CD14-positive monocyte (primary cell): ENCODE data around the gene SMCO3. TPM values are rescaled to one million over a fixed set of nuclear protein-coding genes. Genes with fewer than 3 reads are reported as not detected.

Experiments used
- DNase-seq, 3 donors: peaks; one replicate each; pipeline ENCODE4 v3.0.0-alpha.2; 2011 to 2022
- H2AFZ ChIP-seq: 2 replicates; pipeline ENCODE4 v1.6.0; 2012; ENCODE audit warnings: mild to moderate bottlenecking, low read depth, low read length, inconsistent platforms; ENCODE audit not compliant: insufficient read depth, poor library complexity, severe bottlenecking
- H3K27ac ChIP-seq, 2 donors: 1 replicate in 1 of 2; 2 replicates in 1 of 2; pipeline ENCODE4 v1.5.1; 2012 to 2013; ENCODE audit warnings: low read length in 2 of 2, control low read depth in 1 of 2, inconsistent platforms in 1 of 2, low read depth in 1 of 2, mild to moderate bottlenecking in 1 of 2
- H3K27me3 ChIP-seq, 2 donors: one replicate each; pipeline versions ENCODE4 v1.6.0 to v1.6.1; 2011 to 2013; ENCODE audit warnings: low read length in 2 of 2; ENCODE audit not compliant: control insufficient read depth in 2 of 2, insufficient read depth in 2 of 2
- H3K36me3 ChIP-seq, 2 donors: replicated peaks in 1 of 2; 1 replicate in 1 of 2; 2 replicates in 1 of 2; pipeline versions ENCODE4 v1.5.1 to v1.6.1; 2012 to 2013; ENCODE audit warnings: low read length in 2 of 2, control low read depth in 1 of 2, inconsistent platforms in 1 of 2, mild to moderate bottlenecking in 1 of 2; ENCODE audit not compliant: insufficient read depth in 2 of 2, control insufficient read depth in 1 of 2
- H3K4me1 ChIP-seq, 2 donors: 1 replicate in 1 of 2; 2 replicates in 1 of 2; pipeline versions ENCODE4 v1.5.1 to v1.6.1; 2012 to 2013; ENCODE audit warnings: low read length in 2 of 2, control low read depth in 1 of 2, inconsistent platforms in 1 of 2, mild to moderate bottlenecking in 1 of 2, moderate library complexity in 1 of 2; ENCODE audit not compliant: insufficient read depth in 2 of 2, control insufficient read depth in 1 of 2
- H3K4me2 ChIP-seq: replicated peaks from 2 replicates; pipeline ENCODE3; 2012; ENCODE audit warnings: low read length, moderate library complexity, mild to moderate bottlenecking; ENCODE audit not compliant: poor library complexity, severe bottlenecking; ENCODE audit errors: extremely low read depth
- H3K4me3 ChIP-seq, 3 experiments: fragments of 200-600 bp in 1 of 3; sonication (generic) in 1 of 3; replicated peaks in 1 of 3; 1 replicate in 2 of 3; 2 replicates in 1 of 3; pipeline ENCODE4 v1.5.1; 2011 to 2013; ENCODE audit warnings: low read length in 3 of 3, mild to moderate bottlenecking in 3 of 3, control low read depth in 2 of 3, low read depth in 2 of 3, inconsistent platforms in 1 of 3, moderate library complexity in 1 of 3
- H3K79me2 ChIP-seq: 2 replicates; pipeline ENCODE4 v1.6.0; 2012; ENCODE audit warnings: mild to moderate bottlenecking, control low read depth, inconsistent platforms, low read length, moderate library complexity; ENCODE audit not compliant: insufficient read depth
- H3K9ac ChIP-seq: 2 replicates; pipeline ENCODE4 v1.6.0; 2017; ENCODE audit warnings: low read length, mild to moderate bottlenecking; ENCODE audit not compliant: insufficient read depth, poor library complexity, severe bottlenecking
- H3K9me3 ChIP-seq, 2 donors: replicated peaks in 1 of 2; 1 replicate in 1 of 2; 2 replicates in 1 of 2; pipeline versions ENCODE4 v1.5.1 to v1.6.1; 2012 to 2013; ENCODE audit warnings: low read length in 2 of 2, control low read depth in 1 of 2; ENCODE audit not compliant: control insufficient read depth in 1 of 2, insufficient read depth in 1 of 2
- H4K20me1 ChIP-seq: 2 replicates; pipeline ENCODE4 v1.6.0; 2012; ENCODE audit warnings: mild to moderate bottlenecking, low read length, control low read depth, moderate library complexity; ENCODE audit not compliant: insufficient read depth
- H3K27ac Mint-ChIP-seq, 7 donors: one replicate each; pipeline ENCODE4 v1.8.0; 2020; ENCODE audit warnings: mild to moderate bottlenecking in 7 of 7, mixed read lengths in 7 of 7, moderate library complexity in 6 of 7, inconsistent platforms in 2 of 7
- H3K27me3 Mint-ChIP-seq, 3 donors: one replicate each; pipeline ENCODE4 v1.8.0; 2021 to 2022; ENCODE audit warnings: low read depth in 3 of 3, mild to moderate bottlenecking in 3 of 3, mixed read lengths in 3 of 3, moderate library complexity in 3 of 3, inconsistent platforms in 1 of 3
- H3K36me3 Mint-ChIP-seq, 2 donors: one replicate each; pipeline ENCODE4 v1.8.0; 2020; ENCODE audit warnings: mixed read lengths in 2 of 2, inconsistent platforms in 1 of 2, mild to moderate bottlenecking in 1 of 2
- H3K4me1 Mint-ChIP-seq: one replicate; pipeline ENCODE4 v1.8.0; 2020; ENCODE audit warnings: mild to moderate bottlenecking, mixed read lengths
- H3K4me3 Mint-ChIP-seq, 2 donors: one replicate each; pipeline ENCODE4 v1.8.0; 2020; ENCODE audit warnings: mild to moderate bottlenecking in 2 of 2, mixed read lengths in 2 of 2, moderate library complexity in 1 of 2
- H3K9me3 Mint-ChIP-seq, 7 donors: one replicate each; pipeline ENCODE4 v1.8.0; 2020 to 2022; ENCODE audit warnings: mixed read lengths in 7 of 7, mild to moderate bottlenecking in 6 of 7, moderate library complexity in 6 of 7, inconsistent platforms in 2 of 7
- WGBS: methylation state at CpG from one replicate; pipeline ENCODE4 v1.1.5; 2013; ENCODE audit warnings: missing lambda C conversion rate; ENCODE audit not compliant: insufficient coverage; 5-methylcytosine and 5-hydroxymethylcytosine counted together
- intact Hi-C, 2 donors: fragments of 100-400 bp; cut with micrococcal nuclease; formaldehyde crosslinking; loops; one replicate each; pipeline versions ENCODE4 v1.15.0 to v1.15.1; 2023
- polyA plus RNA-seq, 3 donors: library from polyadenylated mRNA; depleted of rRNA in 1 of 3; unstranded in 2 of 3; stranded (reverse) in 1 of 3; fragments of 300-500 nt in 2 of 3; fragments of >200 nt in 1 of 3; fragmentation: Illumina TruSeq in 2 of 3; gene quantifications; 1 replicate in 2 of 3; 2 replicates in 1 of 3; pipeline ENCODE4 v1.2.3, GENCODE V29; 2012 to 2021
- TF ChIP-seq, protein P1 (sequence below): fragments of 200-600 bp; IDR thresholded peaks from one replicate; pipeline ENCODE4 v1.8.0; 2022; ENCODE audit warnings: antibody characterized with exemption, mild to moderate bottlenecking

SMCO3 gene
- polyA plus RNA-seq, 3 donors = 0.11 TPM; not detected in 2

DNA sequence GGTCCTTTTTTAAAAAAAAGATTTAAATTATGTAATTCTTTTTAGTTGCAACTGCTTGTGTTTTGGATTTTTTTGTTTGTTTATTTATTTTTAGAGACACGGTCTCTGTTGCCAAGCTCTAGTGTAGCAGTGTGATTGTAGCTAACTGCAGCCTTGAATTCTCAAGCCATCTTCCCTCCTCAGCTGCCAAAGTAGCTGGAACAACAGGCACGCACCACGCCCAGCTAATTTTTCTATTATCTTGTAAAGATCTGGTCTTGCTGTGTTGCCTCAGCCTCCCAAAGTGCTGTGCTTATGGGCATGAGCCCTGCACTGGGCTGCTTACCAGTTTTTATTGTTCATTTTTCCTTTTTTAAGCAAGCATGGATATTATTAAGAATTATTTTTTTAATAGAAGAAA lies 40.0 kb upstream of the SMCO3 start:
- Histone ChIP-seq H4K20me1 (no peaks in the 10 kb centered on the region), H3K27ac (no peak overlapping the region), H3K4me1 (no peaks in the 10 kb centered on the region), H3K27me3 (no peaks in the 10 kb centered on the region), H3K79me2 (no peaks in the 10 kb centered on the region), H3K36me3 (no peaks in the 10 kb centered on the region), H3K9me3 (no peaks in the 10 kb centered on the region), H3K4me2 (no peak overlapping the region), H2AFZ (no peak overlapping the region), H3K9ac (no peak overlapping the region), H3K4me3 (no peak overlapping the region)
- Mint-ChIP-seq H3K36me3 (no peaks in the 10 kb centered on the region), H3K4me1 (no peaks in the 10 kb centered on the region), H3K4me3 (no peak overlapping the region), H3K27ac (no peak overlapping the region), H3K9me3 (peaks cover 0 to 6% (median 3%) of the 10 kb centered on the region in 7 donors), H3K27me3 (peaks cover 0 to 2% (median 2%) of the 10 kb centered on the region in 3 donors)
- TF ChIP-seq, protein P1, sequence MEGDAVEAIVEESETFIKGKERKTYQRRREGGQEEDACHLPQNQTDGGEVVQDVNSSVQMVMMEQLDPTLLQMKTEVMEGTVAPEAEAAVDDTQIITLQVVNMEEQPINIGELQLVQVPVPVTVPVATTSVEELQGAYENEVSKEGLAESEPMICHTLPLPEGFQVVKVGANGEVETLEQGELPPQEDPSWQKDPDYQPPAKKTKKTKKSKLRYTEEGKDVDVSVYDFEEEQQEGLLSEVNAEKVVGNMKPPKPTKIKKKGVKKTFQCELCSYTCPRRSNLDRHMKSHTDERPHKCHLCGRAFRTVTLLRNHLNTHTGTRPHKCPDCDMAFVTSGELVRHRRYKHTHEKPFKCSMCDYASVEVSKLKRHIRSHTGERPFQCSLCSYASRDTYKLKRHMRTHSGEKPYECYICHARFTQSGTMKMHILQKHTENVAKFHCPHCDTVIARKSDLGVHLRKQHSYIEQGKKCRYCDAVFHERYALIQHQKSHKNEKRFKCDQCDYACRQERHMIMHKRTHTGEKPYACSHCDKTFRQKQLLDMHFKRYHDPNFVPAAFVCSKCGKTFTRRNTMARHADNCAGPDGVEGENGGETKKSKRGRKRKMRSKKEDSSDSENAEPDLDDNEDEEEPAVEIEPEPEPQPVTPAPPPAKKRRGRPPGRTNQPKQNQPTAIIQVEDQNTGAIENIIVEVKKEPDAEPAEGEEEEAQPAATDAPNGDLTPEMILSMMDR = no peak
- no peak for DNase-seq
- 100% methylated on average over 2 of the region's 3 CpGs for WGBS
- intact Hi-C loops = no loop called here

DNA sequence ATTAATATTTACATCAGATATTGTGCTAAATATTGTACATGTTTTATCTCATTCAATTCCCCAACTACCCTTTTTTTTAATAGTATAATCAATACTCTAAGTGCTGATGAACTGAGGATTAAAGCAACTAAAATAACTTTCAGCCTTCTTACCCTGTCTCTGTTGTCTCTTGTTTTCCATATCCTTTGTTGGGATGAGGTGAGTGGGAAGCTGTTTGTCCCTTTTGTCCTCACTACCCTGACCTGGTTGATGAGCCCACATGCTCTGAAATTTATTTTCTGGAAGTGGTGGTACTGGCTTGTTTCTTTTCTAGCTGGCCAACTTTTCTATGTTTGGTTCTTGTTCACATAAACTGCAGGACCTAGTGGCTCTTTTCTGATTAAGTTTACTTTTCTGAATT lies 38.9 kb upstream of the SMCO3 start:
- Histone ChIP-seq H3K79me2 (no peaks in the 10 kb centered on the region), H3K4me2 (no peak overlapping the region), H3K27me3 (no peaks in the 10 kb centered on the region), H3K4me3 (no peak overlapping the region), H3K36me3 (no peaks in the 10 kb centered on the region), H3K4me1 (no peaks in the 10 kb centered on the region), H4K20me1 (no peaks in the 10 kb centered on the region), H2AFZ (no peak overlapping the region), H3K27ac (no peak overlapping the region), H3K9ac (no peak overlapping the region), H3K9me3 (no peaks in the 10 kb centered on the region)
- intact Hi-C loops = no loop called here
- Mint-ChIP-seq H3K9me3 (peaks cover 0 to 2% (median 0%) of the 10 kb centered on the region in 7 donors), H3K27ac (no peak overlapping the region), H3K4me3 (no peak overlapping the region), H3K4me1 (no peaks in the 10 kb centered on the region), H3K27me3 (peaks cover 0 to 2% (median 2%) of the 10 kb centered on the region in 3 donors), H3K36me3 (no peaks in the 10 kb centered on the region)
- TF ChIP-seq, protein P1 = no peak
- no peak for DNase-seq
